ENCODE results near the gene ZBTB14.

Gene ZBTB14

DNA sequence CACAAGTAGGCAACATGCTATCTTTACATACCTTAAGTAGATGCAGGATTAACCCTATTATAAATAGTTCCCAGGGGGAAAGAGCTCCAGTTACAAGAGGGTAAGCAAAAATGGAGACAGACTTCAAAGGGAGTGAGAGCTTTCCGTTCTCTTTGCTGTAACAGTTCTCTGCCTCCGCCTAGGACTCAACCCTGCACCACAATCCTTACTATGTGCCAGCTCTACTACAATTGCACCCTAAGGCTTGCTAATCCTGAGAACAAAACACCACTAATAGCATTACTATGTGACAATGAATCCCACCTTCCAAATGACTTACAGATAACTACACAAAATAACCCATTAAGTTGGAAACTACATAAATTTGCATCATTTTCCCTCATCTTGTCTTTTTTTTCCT lies 7.7 kb downstream of the ZBTB14 start:
- DNase-seq, result no peak

DNA sequence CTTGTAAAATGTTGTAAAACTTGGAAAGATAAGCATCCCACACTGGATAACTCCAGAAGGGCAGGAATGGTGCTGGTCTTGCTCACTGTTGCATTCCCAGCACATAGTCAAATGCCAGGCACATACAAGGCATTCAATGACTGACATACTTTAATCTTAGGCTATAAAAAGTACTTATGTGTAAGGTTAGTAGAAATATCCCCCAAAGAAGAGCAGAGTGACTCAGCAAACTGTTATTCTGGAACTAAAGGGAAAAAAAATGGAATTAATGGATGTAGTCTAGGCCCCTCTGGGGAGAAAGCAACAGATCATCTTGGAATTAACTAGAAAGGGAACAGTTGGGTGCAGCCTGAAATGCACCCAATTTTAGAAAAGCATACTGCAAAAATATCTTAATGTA lies 9.0 kb downstream of the ZBTB14 start:
- DNase-seq, result no peak

DNA sequence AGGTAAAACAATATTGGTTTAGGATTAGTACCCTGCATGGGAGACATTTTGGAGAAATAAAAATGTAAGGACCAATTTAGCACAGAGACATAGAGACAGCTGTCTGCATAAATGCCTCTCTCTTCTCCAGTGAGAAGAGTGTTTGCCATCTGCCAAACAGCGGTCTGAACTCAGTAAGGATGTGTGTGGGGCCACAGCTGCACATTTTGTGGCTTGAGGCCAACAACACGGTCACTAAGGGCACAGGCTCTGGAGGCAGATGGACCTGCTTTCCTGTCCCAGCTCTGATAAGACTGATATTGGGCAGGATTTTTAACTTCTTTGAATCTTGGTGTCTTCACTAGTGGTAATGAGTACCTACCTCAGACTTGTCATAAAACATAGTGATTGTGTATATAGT lies 10.2 kb downstream of the ZBTB14 start:
- DNase-seq, result no peak

DNA sequence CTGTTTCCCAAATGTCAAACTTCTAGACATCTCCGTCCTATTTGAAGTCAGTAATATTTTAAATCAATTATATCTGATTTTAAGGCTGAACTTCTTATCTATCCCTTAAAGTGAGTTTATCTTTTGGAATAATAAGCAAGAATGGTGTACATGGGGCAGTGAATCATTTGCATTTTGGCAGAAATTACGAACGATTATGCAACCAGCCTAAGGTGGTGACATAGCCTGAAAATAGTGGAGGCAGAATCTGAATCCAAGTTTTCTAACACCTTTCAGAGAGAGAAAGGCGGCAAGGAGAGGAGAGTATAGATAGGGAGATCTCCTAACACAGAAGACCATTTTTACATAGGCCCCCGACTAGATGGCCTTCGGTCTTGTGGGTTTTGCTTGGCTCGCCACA lies 10.7 kb downstream of the ZBTB14 start:
- DNase-seq, result no peak

DNA sequence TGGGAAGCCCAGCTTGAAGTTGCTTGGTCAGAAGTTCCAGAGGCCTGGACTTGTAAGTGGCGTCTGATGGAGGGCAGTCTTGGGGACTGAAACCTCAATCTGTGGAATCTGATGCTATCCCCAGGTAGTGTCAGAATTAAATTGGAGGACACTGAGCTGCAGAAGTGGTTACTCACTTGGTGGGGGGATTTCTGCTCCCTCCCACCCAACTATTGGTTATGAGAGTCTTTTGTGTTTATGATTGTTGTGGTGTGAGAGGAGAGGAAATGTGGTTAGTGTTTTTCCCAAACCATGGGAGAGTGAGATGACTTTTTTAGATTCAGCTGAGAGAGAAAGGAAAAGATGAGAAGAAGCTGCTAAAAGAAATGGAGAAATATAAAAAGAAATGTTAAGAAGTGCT lies 12.8 kb downstream of the ZBTB14 start:
- no peak for DNase-seq

DNA sequence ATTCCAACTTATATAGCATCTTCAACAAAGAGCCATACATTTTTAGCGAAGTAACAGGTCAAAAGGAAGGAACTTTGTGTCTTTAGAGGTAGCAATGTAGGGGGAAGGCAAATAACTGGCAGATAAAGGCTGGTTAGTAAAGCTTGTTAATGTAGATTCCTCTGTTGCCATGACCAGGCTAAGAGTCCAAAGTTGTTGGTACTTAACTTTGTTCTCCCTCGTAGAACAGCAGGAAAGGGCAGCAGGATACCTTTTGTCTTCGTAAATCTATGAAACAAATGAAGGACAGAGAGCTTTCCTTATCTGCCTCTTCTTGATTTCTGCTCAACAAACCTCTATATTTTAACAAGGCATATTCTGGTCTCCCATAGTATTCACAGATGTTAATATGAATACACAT lies 18.6 kb downstream of the ZBTB14 start:
- DNase-seq, result no peak

DNA sequence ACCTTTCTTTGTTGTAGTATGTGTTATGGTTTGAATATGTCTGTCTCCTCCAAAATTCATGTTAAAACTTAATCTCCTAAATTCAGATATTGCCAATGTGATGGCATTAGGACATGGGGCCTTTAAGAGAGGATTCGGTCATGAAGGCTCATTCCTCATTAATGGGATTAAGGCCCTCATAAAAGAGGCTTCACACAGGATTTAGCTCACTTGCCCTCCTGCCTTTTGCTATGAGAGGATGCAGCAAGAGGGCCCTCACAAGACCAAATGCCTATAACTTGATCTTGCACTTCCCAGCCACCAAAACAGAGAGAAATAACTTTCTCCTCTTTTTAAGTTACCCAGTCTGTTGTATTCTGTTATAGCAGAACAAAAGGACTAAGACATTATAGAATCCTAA lies 19.7 kb downstream of the ZBTB14 start:
- no peak for DNase-seq

DNA sequence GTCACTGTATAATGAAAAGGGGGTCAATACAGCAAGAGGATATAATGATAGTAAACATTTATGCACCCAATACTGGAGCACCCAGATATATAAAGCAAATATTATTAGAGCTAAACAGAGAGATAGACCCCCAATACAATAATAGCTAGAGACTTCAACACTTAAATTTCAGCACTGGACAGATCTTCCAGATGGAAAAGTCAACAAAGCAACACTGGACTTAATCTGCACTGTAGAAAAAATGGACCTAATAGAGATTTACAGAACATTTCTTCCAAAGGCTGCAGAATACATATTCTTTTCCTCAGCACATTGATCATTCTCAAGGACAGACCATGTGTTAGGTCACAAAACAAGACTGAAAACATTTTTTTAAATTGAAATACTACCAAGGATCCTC lies 26.7 kb downstream of the ZBTB14 start:
- no peak for DNase-seq

DNA sequence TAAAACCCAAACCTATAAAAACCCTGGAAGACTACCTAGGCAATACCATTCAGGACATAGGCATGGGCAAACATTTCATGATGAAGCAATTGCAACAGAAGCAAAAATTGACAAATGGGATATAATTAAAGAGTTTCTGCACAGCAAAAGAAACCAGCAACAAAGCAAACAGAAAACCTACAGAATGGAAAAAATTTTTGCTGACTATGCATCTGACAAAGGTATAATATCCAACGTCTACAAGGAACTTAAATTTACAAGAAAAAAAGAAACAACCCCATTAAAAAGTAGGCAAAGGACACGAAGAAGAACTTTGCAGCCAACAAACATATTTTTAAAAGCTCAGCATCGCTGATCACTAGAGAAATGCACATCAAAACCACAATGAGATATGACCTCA lies 28.8 kb downstream of the ZBTB14 start:
- DNase-seq, result no peak

DNA sequence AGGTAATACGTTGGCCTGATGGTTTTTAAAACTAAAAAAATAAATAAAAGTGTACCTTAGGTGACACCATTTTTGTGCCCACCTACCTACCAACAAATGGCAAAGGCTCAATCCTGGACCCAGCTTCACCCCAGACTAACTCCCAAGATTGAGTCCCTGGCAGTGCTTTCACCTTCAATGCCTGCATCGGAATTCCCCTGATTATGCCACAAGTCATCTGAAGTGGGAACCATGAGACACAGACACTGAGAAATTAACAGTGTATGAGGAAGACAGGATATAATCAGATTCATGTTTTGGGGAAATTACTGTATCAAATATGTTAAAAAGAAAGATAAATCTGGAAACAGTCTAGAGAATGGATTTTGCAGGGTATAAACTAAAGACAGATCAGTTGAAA lies 41.6 kb downstream of the ZBTB14 start:
- DNase-seq, result no peak

DNA sequence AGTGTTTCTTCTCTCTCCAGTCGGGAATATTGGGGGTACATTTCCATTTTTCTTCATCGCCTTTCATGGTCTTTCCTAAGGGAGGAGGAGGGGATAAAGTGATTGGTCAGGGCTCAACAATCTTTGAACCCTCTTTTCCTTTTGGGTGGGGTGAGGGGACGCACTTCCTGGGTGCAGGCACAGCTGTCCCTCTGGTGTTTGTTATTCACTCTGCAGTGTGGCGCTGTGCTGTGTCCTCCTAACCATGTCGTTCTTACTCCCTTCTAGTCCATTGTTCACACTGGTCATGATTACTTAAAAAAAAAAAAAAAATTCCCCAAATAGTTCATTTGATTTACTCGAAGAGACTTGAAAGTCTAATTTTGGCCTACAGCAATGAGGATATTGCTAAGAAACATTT lies 44.4 kb downstream of the ZBTB14 start:
- DNase-seq, result no peak

DNA sequence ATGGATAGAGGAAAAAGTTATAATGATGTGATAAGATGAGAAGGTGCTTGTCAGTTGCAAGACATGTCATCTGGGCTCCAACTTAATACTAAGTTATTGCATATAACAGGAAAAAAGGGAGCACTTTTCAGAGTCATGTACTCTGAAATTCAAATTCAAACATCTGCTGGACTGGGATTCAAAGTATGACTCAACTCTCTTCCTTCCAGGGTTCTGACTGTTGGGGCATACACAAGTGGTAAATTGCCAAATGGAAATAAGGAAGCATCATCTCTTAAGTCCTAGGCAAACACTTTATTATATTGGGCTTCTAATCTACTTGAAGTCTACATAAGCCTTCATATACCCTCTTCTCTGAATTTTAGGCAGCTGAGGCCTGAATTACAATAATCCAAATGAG lies 44.9 kb downstream of the ZBTB14 start:
- no peak for DNase-seq

DNA sequence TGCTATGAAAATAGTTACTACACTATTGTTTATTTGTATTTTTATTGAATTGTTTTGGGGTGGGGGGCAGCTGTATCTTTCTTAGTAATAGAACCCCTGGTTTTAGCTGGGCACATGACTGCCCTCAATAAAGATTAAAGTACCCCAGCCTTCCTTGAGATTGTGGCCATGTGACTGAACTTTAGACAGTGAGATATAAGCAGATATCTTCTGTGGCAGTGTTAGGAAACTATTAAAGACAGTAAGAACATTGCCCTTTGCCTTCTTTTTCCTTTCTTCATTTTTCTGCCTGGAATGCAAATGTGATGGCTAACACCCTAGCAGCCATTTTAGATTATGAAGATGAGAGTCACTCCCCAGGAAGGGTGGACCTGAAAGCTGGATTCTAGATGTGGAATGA lies 50.6 kb downstream of the ZBTB14 start:
- no peak for DNase-seq

DNA sequence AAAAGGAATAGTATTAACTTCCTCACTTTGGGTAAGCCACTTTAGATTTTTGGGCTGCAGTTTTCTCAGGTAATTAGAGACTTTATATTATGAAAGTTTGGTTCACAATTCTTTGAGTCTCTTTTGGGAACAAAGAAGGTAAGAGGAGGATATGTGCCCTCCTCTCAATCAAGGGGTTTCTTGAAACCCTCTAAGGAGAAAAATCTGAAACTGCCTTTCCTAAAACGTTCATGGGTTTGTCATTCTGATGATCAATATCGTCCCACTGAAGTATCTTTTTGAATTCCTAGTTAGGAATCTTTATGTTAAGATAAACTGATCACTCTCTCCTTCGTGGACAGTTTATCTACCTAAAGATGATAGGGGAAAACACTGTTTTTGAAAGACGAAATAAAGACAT lies 56.1 kb downstream of the ZBTB14 start:
- no peak for DNase-seq
